Endometrial microvascular endothelial cells (primary cell): ENCODE data around the gene CNOT4. TPM values are rescaled to one million over a fixed set of nuclear protein-coding genes. Genes with fewer than 3 reads are reported as not detected.
"Not testable (repeated sequence)": the region's sequence is repeated elsewhere in the genome, so short reads cannot be mapped to it uniquely, and the experiment has no call there.

ENCODE experiments used
- in situ Hi-C: cut with HindIII; loops from 2 replicates; pipeline ENCODE4 v1.10.0; 2017; ENCODE audit warnings: low sequenced_read_pairs, low pct_unique_long_range_greater_than_20kb; ENCODE audit errors: inconsistent ontology term
- total RNA-seq: library from RNA; depleted of rRNA; stranded (reverse); fragments of >200 nt; gene quantifications from one replicate; pipeline ENCODE4 v1.2.3, GENCODE V29; 2015; ENCODE audit errors: inconsistent ontology term

Gene CNOT4
- total RNA-seq, 1 donor from 2014 or later, result 9.6 TPM

DNA sequence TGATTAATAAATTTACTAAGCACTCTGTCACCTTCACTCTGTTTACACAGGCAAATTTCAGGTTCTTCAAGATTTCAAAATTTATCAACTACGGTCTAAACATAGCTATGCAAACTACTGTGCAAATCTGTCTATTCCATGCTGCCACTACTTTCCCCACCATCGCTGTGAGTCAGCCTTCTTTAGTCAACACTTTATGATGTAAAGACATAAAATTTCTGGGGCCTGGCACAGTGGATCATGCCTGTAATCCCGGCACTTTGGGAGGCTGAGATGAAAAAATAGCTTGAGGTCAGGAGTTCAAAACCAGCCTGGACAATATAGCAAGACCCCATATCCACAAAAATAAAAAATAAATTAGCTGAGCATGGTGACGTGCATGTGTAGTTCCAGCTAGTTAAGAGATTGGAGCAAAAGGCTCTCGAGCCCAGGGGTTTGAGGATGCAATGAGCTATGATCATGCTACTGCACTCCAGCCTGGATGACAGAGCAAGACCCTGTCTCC, 42.6 kb downstream of the CNOT4 start:
- in situ Hi-C loops, result no loop called here

DNA sequence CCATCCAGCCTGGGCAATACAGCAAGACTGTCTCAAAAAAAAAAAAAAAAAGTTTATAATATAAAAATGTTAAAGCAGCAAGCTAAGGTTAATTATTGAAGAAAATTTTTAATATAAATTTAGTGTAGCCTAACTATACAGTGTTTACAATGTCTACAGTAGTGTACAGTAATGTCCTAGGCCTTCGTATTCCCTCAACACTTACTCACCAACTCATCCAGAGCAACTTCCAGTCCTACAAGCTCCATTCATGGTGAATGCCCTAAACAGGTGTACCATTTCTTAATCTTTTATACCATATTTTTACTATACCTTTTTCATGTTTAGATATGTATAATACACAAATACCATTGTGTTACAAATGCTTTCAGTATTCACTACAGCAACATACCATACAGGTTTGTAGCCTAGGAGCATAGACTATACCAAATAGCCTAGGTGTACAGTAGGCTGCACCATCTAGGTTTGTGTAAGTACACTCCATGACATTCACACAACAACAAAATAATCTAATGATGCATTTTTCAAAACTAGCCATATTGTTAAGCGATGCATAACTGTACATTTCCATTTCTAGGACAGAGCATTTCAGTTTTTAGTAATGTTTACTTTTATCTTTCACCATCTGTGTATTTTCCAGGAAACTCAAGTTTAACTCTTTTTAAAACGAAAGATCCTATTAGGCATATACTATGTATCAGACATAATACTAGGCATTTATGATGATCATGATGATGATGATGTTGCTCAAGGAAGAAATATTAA, 43.3 kb downstream of the CNOT4 start:
- in situ Hi-C loops, result no loop called here

DNA sequence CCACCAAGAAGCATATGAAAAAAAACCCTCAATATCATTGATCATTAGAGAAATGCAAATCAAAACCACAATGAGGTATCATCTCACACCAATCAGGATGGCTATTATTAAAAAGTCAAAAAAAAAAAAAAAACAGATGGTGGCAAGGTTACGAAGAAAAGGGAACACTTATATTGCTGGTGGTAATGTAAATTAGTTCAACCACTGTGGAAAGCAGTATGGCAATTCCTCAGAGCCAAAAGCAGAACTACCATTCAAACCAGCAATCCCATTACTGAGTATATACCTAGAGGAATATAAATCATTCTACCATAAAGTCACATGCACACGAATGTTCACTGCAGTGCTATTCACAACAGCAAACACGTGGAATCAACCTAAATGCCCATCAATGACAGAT, 46.0 kb downstream of the CNOT4 start:
- in situ Hi-C loops, result no loop called here

DNA sequence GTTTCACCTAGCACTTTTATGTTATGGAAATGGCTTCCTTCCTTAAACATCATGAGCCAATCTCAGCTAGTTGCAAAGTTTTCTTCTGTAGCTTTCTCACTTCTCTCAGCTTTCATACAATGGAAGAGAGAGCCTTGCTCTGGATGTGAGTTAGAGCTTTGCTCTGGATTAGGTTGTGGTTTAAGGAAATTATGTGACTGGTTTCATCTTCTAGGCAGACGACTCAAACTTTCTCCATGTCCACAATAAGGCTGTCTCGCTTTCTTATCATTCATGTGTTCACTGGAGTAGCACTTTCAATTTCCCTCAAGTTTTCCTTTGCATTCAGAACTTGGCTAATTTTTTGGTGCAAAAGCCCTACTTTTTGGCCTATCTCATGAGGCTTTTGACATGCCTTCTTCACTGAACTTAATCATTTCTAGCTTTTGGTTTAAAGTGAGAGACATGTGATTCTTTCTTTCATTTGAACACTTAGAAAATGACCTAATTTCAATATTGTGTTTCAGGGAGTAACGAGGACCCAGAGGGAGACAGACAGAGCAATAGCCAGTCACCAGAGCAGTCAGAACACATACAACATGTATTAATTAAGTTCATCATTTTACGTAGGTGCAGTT, 49.8 kb downstream of the CNOT4 start:
- in situ Hi-C loops, result no loop called here

DNA sequence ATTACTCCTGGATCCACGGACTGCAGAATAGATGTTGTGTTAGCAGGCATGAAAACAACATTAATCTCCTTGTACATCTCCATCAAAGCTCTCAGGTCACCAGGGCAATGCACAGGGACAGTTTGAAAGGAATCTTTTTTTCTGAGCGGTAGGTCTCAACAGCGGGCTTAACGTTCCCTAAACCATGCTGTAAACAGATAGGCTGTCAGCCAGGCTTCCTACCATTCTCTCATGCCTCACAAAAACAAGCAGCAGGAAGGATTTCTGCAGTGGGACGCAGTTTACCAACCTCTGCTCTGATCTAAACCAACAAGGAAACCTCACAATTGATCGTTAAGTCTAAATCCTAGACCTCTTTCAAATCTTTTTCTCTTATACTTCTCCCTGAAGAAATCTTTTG, 50.8 kb downstream of the CNOT4 start:
- in situ Hi-C loops, result no loop called here

DNA sequence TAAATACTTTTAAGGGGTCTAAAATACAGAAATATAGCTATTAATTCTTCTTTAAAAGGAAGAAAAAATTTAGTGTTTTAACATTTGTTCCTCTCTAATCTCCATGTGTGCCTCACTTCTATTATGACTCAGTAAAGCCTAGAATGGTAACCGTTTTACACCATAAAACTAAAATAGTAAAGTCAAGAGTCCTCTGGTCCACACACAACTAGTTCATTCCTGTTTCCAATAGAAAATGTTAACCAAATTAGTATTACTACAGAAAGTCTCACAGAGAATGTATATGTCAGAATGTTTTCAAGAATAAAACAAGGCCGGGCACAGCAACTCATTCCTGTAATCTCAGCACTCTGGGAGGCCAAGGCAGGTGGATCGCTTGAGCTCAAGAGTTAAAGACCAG, 55.8 kb downstream of the CNOT4 start:
- in situ Hi-C loops, result no loop called here

DNA sequence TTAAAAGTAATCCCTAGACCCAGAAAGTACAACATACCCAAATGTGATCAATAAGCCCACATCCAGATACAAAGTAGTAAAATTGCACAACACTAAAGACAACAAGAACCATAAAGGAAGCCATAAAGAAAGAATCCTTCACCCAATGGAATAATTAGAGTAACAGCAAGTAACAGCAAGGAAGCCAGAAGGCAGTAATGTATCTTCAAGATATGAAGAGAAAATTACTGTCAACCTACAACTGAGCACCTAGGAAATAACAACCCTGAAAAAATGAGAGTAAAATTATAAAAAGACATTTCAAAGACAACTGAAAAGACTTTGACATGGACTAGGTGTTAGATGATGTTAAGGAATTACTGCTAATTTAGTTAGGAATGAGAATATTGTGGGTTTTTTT, 60.5 kb downstream of the CNOT4 start:
- in situ Hi-C loops, result no loop called here

DNA sequence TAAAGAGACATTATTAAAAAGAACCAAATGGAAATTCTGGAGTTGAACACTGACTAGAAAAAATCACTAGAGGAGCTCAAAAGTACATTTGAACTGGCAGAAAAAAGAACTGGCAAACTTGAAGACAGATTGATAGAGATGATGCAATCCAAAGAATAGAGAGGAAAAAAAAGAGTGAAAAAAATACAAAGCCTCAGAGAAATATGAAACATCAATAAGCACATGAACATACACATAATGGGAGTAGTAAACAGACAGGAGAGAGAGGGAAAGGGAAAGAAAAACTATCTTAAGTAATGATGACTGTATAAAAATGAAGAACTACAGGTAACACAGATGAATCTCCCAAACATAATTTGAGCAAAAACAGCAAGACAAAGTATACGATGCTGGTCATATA, 61.1 kb downstream of the CNOT4 start:
- in situ Hi-C loops, result no loop called here

DNA sequence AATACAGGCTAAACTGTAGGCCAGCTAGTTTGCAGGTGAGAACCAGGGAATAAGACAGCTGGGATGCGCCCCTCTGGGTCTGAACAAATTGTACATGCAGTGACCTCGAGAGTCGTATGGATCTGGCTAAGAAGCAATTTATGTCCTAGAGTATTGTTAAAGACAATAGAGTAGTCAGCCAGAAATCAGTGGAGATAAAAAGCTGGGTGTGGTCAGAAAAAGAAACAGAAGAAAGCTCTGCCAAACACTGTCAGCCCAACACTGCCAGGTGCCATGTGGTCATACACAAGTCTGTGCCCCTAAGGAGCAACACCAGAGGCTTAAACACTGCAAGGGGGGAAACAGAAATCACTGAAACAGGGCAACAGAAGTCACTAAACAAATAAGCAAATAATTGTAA, 62.2 kb downstream of the CNOT4 start:
- in situ Hi-C loops, result no loop called here

DNA sequence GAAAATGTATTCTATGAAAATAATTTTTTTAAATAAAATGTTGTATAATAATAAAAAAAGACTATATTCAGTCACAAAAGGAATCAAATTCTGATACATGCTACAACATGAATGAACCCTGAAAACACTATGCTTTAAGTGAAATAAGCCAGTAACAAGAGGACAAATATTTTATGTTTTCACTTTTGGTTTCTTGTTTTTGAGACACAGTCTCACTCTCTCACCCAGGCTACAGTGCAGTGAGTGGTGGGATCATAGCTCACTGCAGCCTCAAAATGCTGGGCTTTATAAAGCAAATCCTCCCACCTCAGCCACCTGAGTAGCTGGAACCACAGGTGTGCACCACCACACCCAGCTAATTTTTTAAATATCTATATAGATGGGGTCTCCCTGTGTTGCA, 64.2 kb downstream of the CNOT4 start:
- in situ Hi-C loops, result no loop called here

DNA sequence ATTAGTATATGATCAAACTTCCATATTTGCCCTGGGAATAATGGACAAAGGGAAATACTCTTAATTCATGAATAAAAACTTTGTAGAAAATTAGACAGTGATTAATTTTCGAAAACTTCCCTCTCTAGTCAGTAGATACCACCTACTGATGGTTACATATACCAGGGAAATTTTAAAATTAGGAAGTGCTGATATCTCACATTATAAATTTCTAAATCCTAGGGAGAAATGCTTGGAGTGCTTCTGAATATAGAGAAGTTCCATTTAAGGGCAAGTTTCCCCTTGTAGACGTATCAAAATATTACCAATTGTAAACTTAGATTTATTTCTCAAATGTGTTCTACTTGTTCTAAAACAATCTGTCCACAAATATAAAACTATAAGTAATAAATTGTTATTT, 64.6 kb downstream of the CNOT4 start:
- in situ Hi-C loops, result not testable (repeated sequence)

DNA sequence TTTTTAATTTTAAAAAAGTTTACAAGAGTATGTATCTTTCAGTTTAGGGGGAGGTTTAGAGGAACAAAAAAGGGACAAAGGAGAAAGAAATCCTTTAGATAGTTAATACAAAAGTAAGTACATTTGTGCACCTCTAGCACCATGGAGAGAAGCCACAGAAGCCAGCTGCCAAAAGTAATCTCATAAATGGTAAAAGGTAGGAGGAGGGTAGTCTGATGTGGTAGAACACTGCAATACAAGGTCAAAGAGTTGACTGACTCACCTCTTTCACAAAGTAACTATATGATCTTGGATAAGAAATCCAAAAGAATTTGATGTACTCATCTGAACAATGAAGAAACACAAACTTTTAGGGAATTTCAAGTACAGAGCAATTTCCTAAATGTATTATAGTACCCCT, 68.1 kb downstream of the CNOT4 start:
- in situ Hi-C loops, result no loop called here

DNA sequence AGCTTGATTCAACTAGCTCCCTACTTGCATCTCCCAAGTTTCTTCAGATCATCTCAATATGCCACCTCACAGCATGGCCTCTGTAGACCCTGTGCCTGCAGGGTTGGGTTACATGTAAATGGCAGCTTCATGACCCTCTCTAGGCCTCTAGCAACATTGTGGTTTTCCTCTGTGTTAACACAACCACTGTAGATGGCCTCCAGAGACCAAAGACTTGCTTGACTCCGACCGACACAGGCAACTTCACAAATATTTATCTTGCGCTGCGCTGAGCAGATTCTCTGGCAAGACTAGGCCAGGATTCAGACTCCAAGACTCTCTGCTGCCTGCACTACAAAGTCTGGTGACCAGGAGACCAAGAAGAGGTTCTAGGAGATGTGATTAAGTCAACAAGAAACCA, 75.9 kb downstream of the CNOT4 start:
- in situ Hi-C loops, result no loop called here

DNA sequence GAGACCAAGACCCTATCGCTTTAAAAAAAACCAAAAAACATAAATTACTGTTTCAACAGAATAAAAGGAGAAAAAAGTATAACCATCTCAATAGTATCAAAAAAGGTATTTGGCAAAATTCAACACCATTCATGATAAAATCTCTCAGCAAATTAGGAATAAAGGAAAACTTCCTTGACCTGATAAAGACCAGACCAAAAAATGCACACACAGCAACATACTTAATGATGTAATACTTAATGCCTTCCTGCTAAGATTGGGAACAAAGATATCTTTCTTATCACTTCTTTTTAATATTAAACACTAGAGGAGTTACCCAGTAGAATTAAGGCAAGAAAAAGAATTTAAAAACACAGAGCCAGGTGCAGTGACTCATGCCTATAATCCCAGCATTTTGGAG, 79.3 kb downstream of the CNOT4 start:
- in situ Hi-C loops, result no loop called here

DNA sequence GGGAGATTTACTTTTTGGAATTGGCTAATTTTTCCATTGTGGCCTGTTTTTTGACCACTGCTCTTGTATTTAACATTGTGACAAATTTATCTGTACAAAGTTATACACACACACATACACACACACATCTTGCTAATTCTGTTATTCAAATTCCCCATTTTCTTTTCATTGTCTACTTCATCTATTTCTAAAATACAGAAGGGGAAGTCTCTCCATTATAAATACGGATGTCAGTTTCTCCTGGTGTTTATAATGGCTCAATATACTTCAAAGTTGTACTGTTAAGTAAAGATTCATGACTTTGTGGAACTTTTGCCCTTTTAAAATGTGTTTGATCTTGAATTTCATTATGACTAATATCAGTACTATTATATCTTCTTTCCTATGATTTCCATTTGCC, 81.0 kb downstream of the CNOT4 start:
- in situ Hi-C loops, result no loop called here

DNA sequence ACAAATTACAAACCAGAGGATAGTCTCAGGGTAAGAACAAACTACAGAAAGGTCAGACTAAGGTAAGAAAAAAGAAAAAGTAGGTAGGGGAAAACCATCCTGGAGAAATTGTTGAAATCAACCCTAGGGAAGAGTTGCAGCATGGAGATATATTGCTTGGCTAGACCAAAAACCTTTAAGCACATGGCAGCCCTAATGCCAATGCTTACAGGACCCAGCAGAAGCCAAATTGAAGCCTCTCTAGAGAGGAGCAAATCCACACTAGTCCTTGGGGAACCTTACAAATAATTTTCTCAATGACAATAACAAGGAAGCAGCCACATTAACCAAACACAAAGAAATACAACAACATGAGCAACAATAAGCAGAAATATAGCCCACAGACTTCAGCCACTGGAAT, 81.9 kb downstream of the CNOT4 start:
- in situ Hi-C loops, result no loop called here

DNA sequence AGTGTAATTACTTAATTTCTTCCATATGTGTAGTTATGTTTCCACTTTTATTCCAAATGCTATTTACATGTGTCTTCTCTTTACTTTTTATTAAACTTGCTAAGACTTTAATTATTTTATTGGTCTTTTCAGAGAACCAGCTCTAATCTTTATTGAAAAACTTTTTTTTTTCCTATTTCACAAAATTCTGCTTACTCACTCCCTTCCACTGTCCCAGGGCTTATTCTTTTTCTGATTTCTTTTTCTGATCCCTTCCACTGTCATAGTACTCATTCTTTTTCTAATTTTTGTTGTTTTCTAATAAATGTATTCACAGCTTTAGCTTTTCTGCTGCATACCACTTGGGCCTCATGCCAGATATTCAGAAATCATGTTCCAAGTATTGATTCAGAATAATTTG, 82.7 kb downstream of the CNOT4 start:
- in situ Hi-C loops, result no loop called here

DNA sequence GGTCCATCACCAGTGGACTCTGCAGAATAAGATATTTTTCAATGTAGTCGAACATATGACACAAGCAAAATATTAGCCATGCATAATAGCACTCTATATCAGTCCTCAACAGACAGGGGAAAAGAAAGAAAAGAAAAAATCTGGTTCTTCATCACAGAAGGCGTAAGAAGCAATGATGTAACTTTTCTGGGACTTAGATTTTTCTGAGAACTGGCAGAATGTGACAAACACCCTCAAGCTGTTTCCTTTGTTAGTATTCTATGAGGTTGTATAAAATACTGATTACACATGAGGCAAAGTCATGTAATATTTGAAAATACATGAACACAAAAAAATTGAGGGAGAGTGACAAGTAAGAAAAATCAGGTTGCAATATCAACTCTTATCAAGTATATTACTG, 84.9 kb downstream of the CNOT4 start:
- in situ Hi-C loops, result no loop called here

DNA sequence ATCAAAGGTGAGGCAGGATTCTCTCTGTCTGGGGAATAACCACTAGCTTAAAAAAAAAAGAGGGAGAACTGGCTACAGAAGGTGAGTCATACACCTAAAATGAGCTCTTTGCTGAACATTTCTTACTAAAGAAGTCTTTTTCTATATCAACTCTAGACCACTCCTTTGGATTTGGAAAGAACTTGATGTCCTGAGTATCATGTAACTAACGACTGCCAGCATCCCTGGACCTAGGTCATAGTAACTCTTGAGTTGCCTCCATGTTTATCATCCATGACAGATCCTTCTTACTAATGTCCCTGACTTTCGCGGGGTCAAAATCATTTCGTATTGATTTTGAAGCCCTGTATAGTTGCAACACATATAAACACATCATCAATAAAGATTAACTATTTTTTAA, 89.1 kb downstream of the CNOT4 start:
- in situ Hi-C loops, result no loop called here

DNA sequence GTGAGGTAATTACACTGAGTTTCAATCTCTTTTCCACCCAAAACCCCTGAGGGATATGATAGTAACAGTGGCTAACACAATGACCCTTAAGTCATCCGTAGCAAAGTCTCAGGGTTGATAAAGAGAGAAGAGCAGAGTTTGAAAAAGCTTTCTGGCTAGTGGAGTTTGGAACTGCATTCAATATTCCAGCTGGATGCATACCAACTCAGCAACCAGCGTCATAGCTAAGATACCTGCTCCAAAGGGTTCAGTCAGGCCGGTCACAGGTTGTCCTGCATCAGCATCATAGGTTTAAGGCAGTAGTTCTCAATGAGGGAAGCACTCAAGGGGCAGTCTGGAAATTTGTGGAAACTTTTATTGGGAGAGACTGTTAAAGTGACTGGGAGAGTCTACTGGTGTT, 93.5 kb downstream of the CNOT4 start:
- in situ Hi-C loops, result no loop called here
